Gastroesophageal sphincter (tissue), 3 donors: ENCODE measurements around the gene CRYBA4.

Experiments
- POLR2A ChIP-seq, 2 donors: fragments of 450-650 bp; IDR thresholded peaks; one replicate each; pipeline ENCODE4 v1.6.1; 2017; ENCODE audit warnings: antibody characterized with exemption in 2 of 2, mild to moderate bottlenecking in 2 of 2, moderate library complexity in 1 of 2
- TF ChIP-seq, protein P1 (sequence below), 4 experiments: fragments of 200-600 bp in 2 of 4; fragments of 450-650 bp in 2 of 4; sonication (generic) in 1 of 4; IDR thresholded peaks; one replicate each; pipeline ENCODE4 v1.5.1; 2017 to 2019; ENCODE audit warnings: antibody characterized with exemption in 4 of 4, mild to moderate bottlenecking in 2 of 4, moderate library complexity in 2 of 4

- TF ChIP-seq, protein P1, sequence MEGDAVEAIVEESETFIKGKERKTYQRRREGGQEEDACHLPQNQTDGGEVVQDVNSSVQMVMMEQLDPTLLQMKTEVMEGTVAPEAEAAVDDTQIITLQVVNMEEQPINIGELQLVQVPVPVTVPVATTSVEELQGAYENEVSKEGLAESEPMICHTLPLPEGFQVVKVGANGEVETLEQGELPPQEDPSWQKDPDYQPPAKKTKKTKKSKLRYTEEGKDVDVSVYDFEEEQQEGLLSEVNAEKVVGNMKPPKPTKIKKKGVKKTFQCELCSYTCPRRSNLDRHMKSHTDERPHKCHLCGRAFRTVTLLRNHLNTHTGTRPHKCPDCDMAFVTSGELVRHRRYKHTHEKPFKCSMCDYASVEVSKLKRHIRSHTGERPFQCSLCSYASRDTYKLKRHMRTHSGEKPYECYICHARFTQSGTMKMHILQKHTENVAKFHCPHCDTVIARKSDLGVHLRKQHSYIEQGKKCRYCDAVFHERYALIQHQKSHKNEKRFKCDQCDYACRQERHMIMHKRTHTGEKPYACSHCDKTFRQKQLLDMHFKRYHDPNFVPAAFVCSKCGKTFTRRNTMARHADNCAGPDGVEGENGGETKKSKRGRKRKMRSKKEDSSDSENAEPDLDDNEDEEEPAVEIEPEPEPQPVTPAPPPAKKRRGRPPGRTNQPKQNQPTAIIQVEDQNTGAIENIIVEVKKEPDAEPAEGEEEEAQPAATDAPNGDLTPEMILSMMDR (IDR thresholded peaks at IDR 0.05) = no peak
- no peak for TF ChIP-seq POLR2A (IDR thresholded peaks at IDR 0.05)
Observed at GRCh38 chr22:26581633-26582168, 40.1 kb upstream of the CRYBA4 start.
